ENCODE results near the gene ACCS.

Gene ACCS

GRCh38 chr11:44037658-44037998, 28.4 kb upstream of the ACCS start:
- no peak for DNase-seq (ENCODE audit: low read depth)

- DNase-seq (ENCODE audit: low read depth) = no peak
These were observed 22.9 kb upstream of the ACCS start for GRCh38 chr11:44043157-44043556.

GRCh38 chr11:44046182-44046581, 19.9 kb upstream of the ACCS start:
- DNase-seq (ENCODE audit: low read depth) = no peak

- no peak for DNase-seq (ENCODE audit: low read depth)
These were observed 18.8 kb upstream of the ACCS start for GRCh38 chr11:44047298-44047697.

- no peak for DNase-seq (ENCODE audit: low read depth)
These were observed 18.1 kb upstream of the ACCS start, which contains the start of gene ACCSL for GRCh38 chr11:44047931-44048431. Gene ACCSL (plus strand): TSS chr11:44047981. CDS start chr11:44048037, 56 bp downstream.

- DNase-seq (ENCODE audit: low read depth) = no peak
These were observed 16.2 kb upstream of the ACCS start for GRCh38 chr11:44049832-44050231.

- DNase-seq (ENCODE audit: low read depth) = no peak
These were observed 14.9 kb upstream of the ACCS start for GRCh38 chr11:44051171-44051570.

GRCh38 chr11:44057340-44057739, 8.7 kb upstream of the ACCS start:
- DNase-seq (ENCODE audit: low read depth) = no peak

GRCh38 chr11:44058275-44058674, 7.8 kb upstream of the ACCS start:
- no peak for DNase-seq (ENCODE audit: low read depth)

GRCh38 chr11:44065161-44065661, 859 bp upstream of the ACCS start:
- no peak for DNase-seq (ENCODE audit: low read depth)

- no peak for DNase-seq (ENCODE audit: low read depth)
These were observed 667 bp downstream of the ACCS start for GRCh38 chr11:44066732-44067141.

- DNase-seq (ENCODE audit: low read depth) = peak; percentile 39
These were observed 1.2 kb downstream of the ACCS start for GRCh38 chr11:44067266-44067665.

- DNase-seq (ENCODE audit: low read depth) = no peak
These were observed 2.1 kb downstream of the ACCS start for GRCh38 chr11:44068180-44068579.

GRCh38 chr11:44071157-44071556, 5.1 kb downstream of the ACCS start:
- no peak for DNase-seq (ENCODE audit: low read depth)

GRCh38 chr11:44072757-44073658, 6.9 kb downstream of the ACCS start:
- no peak for DNase-seq (ENCODE audit: low read depth)

- no peak for DNase-seq (ENCODE audit: low read depth)
These were observed 12.7 kb downstream of the ACCS start for GRCh38 chr11:44078794-44079193.

GRCh38 chr11:44079376-44079775, 13.3 kb downstream of the ACCS start:
- no peak for DNase-seq (ENCODE audit: low read depth)

GRCh38 chr11:44080951-44081350, 14.9 kb downstream of the ACCS start:
- DNase-seq (ENCODE audit: low read depth) = no peak

- DNase-seq (ENCODE audit: low read depth) = no peak
These were observed 16.6 kb downstream of the ACCS start for GRCh38 chr11:44082645-44083044.

- no peak for DNase-seq (ENCODE audit: low read depth)
These were observed 17.4 kb downstream of the ACCS start for GRCh38 chr11:44083433-44083832.

GRCh38 chr11:44083906-44084305, 17.8 kb downstream of the ACCS start:
- no peak for DNase-seq (ENCODE audit: low read depth)

- no peak for DNase-seq (ENCODE audit: low read depth)
These were observed 19.3 kb downstream of the ACCS start for GRCh38 chr11:44085330-44085729.

- no peak for DNase-seq (ENCODE audit: low read depth)
These were observed 22.3 kb downstream of the ACCS start for GRCh38 chr11:44088377-44088776.

- DNase-seq (ENCODE audit: low read depth) = no peak
These were observed 22.8 kb downstream of the ACCS start for GRCh38 chr11:44088871-44089270.
